Measurements from ENCODE around the gene TMEM131. TPM values are rescaled to one million over a fixed set of nuclear protein-coding genes. Genes with fewer than 3 reads are reported as not detected.

Gene TMEM131
- polyA plus RNA-seq, 10 donors, result 37.2 to 58.2 (median 44.1) TPM

DNA sequence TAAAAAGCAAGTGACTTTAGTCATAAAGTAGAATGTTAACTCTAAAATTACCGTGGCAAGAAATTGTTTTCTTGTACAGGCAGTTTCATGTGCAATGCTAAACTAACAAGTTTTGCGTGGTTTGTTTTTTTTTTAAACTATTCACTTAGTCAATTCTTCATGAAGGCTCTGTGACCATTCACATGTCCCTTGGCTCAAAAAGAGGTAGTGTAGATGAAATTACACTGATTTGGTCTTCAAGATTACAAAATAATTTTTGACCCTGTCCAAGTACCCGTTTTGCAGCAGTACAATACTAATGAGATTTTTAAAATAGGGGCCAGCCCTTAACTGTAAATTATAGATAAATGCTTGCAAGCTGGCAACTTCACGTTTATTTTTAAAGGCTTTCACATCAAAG lies 1.3 kb downstream of the TMEM131 start:
- DNase-seq, result no peak

DNA sequence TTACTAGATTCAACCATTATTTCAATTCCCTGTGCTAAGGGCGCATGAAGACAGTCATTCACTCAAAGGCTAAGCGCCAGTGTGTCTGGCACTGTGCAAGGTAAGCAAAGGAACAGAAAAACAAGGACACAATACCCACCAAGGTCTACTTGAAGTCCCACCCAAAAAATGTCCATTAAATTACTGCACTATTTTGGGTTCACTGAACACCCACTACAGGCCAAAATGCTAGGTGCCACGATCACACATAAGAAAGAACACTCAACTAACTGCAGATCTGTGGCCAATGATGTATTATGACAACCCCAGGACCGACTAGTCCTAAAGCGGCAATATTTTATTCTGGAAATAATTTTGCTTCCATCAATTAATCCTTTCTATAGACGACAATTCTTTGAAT lies 1.8 kb downstream of the TMEM131 start:
- peak in 1 of 3 donors; percentile 11 for DNase-seq

DNA sequence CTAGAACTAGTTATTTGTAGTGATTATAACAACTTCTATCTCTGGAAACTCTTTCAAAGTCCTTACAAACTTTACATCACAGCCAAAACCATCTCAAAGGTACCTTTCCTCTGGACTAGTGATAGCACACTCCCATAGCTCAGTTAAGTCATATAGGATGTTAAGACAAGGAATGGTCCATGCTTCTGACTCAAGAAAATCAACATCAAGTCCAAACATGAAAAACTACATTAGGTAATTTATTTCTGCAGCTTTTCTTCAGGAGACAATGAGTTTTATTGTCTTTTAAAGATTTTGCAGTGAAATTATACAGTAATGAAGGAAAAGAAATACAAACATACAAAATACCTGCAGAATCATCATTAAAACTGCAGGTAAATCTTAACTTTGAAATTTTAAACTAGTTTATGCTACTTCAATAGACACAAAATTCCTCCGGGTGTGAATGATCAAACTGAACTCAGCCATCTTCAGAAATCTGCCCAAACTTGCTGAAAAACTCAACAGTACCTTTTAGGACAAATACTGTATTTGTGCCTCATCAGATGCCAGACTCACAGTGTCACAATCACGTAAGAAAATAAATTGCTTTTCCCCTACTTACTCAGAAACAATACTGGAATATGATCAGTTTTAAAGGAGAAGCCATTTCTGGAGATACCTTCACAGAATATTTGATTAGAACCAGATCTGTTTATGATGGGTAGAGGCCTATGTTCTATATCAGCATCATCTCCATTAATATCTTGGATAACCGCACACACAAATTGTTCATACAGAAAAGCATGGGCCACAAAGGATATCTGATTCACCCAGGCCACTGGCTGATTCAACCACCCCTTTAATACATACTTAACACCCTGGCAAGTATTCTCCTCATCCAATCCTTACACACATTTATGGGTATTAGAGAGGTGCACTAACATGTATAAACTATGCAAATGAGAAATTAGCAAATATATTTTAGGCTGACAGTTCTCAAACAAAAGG lies 2.6 kb downstream of the TMEM131 start:
- no peak for DNase-seq

DNA sequence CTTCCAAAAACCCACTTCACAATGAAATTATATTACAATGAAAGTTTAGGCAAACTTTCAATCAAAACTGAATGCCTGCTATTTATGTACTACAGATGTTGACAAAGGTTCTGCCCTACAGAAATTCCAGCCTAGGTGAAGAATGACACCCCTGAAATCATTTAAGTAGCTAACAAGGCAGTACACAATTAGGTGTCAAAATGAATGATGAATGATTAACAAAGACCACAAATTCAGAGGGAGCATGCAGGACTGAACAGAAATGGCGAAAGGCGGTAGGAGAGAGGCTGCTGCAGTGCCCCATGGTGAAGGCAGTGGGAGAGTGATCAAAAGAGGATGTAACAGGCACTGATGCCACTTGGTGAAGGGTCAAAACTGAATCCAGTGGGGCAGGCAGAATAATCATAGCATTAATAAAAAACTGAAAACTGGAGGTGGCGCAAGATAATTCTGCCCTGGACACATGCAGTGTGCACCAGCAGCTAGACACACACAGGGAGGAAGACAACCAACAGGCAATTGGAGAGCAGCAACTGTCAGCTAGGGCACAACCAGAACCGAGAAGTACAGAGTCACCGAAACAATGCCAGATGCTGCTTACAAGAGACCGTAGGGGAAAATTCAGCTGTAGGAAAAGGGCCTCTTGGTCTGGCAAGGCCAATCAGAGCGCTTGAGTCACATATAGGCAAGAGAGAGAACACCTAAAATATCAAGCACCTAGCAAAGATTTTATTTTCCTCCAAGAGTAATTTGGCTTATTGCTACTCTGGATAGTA lies 4.5 kb downstream of the TMEM131 start:
- DNase-seq, result no peak

DNA sequence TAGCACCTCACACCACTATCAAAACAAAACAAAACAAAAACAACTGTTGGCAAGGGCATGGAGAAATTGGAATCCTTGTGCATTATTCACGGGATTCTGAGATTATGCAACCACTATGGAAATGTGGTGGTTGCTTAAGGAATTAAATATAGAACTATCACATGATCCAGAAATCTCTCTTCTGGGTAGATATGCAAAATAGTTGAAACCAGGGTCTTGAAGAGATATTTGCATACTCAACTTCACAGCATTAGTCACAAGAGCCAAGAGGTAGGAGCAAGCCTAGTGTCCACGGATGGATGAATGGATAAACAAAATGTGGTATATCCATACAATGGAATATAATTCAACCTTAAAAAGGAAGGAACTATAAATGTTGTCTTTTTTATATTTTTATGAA lies 7.0 kb downstream of the TMEM131 start:
- DNase-seq, result no peak

DNA sequence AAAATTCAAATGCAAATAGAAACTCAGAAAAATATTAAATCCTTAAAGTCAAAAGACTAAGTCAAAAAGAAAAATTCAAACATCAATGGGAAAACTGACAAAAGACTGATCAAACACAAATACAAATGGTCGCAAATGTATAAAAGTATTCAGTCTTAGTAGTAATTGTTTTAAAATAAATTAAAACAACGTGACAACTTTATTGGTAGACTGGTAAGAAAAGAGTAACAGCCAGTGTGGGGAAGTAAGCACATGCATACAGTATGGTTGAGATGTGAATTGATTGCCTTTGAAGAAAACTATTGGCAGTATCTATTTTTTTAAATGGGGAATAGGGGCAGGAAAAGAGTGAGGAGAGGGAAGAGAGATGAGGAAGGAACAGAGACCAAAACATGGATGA lies 9.8 kb downstream of the TMEM131 start:
- DNase-seq, result no peak

DNA sequence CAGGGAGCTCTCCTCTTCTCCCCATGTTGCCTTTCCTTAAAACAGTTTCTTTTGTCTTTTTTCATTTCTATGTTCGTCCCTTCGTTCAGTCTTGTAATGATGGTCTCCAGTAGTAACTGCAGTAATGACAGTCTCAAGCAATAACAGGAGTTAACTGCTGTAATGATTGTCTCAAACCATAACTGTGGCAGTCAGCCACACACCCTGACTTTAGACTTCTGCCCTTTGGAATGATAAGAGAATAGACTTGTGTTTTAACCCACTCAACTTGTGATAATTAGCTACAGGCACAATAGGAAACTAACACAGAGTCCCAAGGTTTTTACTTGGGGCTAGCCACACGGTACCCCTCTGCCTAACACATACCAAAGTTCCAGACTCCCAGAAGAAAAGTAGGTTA lies 12.1 kb downstream of the TMEM131 start:
- no peak for DNase-seq

DNA sequence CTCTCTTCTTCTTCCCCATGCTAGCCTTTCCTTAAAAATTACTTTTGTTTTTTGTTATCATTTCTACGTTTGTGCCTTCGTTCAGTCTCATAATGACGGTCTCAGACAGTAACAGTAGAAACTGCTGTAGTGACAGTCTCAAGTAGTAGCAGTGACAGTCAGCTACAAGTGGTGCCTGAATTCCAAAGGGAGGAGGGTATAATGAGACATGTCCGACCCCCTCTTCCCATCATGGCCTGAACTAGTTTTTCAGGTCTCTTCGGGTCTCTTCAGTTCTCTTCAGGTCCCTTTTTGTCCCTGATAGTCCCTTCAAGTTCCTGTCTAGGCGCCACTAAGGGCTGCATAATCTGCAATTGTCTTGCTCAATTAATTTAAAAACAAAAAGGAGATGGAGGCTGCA lies 12.6 kb downstream of the TMEM131 start:
- DNase-seq, result no peak

DNA sequence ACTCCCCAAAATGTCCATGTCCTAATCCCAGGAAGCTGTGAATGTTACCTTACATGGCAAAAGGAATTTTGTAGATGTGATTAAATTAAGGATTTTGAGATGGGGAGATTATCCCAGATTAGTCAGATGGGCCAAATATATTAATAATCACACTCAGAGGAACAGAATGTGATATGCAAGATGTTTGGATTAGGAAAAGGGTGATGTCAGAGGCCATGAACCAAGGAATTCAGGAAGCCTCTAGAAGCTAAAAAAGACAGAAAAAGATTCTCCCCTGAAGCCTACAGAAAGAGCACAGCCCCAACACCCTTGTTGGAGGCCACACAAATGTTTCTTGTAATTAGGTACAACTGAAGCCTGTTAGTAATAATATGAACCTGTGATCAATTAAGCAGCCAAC lies 13.1 kb downstream of the TMEM131 start:
- no peak for DNase-seq

DNA sequence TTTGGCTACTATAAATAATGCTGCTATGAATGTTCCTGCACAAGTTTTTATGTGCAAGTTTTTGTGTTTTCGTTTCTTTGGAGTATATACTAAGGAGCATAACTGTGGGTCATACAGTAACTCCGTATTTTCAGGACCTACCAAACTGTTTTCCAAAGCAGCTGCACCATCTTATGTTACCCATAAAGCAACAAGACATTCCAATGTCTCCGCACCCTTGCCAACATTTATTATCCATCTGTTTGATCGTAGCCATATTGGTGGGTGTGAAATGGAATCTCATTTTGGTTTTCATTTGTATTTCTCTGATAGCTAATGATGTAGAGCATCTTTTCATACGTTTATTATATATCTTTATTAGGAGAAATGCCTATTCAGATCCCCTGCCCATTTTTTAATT lies 13.8 kb downstream of the TMEM131 start:
- DNase-seq, result no peak

DNA sequence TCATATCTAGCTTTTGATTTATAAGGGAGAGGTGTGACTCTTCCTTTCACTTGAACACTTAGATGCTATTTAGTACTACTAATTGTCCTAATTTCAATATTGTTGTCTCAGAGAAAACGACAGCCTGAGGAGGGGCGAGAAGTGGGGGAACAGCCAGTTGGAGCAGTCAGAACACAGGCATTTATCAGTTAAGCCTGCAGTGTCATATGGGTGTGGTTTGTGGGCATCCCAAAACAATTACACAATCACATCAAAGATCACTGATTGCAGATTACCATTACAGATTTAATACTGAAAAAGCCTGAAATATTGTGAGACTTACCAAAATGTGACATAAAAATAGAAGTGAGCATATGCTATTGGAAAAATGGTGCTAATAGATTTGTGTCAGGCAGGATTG lies 15.8 kb downstream of the TMEM131 start:
- DNase-seq, result no peak

DNA sequence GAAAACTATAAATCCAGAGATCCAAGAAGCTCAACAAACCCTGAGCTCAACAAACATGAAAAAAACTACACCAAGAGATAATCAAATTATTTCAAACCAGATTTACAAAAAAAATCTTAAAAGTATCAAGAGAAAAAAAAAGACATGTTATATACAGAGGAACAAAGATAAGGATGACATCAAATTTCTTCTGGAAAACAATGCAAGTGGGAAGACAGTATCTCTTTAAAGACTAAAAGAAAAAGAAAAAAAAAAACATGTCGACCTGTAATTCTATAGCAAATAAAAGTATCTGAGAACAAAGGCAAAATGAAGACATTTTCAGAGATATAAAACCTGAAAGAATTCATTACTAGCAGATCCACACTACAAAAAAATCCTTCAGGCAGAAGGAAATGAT lies 21.3 kb downstream of the TMEM131 start:
- DNase-seq, result no peak

DNA sequence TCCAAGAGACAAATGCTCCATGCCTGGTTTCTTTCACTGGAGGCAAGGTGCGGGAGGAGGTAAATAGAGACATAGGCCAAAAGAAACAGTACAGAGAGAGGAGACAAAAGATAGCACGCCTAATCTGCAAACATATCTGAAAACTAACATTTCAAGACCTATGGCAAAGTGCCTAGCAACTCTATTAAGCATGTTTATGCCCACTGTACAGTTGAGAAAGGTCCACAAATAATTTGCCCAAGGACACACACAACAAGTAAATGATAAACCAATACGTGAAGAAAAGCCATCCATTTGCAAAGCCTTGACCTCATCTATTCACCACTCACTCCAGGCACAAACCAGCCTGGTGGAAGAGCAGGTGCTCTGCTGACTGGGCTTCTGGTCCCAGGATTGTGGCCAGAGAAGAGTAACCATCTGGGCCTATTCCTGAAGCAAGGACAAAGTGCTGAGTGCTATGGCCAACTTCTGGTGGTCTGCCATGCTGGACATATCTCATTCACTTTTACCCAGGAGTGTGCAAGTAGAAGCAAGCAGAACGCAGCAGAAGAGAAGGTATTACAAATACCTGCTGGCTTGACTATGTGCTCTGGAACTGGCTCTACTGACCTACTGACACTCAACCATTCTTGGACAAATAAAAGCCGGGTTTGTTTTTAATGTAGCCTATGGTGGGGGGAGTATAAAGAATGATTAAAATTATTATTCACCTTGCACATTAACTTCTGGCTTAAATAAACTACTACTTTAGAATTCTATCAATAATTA lies 25.3 kb downstream of the TMEM131 start:
- DNase-seq, result no peak

DNA sequence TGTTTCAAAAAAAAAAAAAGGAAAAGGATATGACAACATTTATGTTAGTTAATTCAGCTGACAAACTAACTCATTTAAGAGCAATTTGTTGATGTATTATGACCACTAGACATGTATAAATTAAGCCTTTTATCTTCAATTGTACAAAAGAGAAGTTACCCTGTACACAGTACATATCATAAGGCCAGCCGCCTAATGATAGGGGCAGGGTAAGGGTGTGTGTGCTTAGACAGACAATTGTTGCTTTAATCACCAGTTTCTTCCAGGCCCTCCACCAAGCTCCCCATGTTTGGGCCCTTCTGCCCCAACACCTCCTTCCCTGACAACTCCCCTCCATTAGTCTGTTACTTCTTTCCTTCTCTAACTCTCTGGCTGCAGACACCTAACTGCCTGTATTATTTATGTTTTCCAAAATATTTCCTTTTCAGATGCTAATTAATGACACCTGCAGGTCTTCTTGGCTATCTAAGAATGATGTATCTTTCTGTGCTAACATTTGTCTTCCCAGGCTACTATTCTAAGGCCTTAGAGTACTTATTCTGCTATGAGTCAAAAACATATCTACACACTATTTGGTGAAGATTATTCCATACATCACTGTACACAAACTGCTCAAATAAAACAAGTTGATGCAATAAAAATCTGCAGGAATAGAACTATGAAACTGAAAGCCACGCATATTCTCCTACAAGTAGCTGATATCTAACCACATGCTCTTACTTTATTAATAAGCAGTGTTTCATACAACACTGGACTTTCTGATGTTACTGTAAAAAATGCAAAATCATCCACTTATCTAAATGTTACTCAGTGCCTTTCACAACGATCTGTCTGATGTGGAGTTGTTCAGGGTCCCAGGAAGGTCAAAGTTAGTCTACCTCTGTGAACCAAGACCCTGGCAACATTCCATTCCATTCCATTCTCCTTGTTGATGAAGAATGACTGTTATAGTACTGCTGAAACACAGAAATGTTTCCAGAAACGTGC lies 26.4 kb downstream of the TMEM131 start:
- DNase-seq, result peak in 1 of 3 donors; percentile 23

DNA sequence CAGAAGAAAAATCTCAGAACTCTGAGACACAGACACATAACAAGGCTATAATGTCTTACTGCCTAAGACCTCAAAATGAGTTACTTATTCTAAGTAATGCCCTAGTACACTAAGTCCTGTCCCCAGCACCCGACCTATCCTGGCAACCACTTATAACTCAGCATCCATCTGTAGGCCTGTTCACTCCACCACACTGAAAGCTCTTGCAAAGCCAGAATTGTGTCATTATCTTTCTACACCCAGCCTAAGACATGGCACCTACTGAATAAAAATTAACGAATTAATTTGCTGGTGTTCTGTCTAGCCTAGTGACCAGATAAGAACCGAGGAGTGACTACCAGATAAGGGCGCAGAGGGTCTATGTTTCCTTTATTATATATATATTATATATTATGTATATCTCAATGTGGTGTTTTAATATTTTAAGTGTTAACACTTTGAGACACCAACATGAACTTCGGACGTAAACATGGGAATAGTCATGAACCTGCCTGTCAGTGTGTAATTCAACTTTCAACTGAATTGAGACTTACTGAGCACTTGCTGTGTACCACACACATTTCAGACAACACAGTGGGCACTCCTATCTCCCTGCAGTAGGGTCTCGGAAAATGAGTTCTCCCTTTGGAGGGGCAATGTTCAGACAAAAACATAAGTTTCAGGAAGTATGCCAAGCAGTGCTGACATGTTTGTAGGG lies 27.7 kb downstream of the TMEM131 start:
- no peak for DNase-seq

DNA sequence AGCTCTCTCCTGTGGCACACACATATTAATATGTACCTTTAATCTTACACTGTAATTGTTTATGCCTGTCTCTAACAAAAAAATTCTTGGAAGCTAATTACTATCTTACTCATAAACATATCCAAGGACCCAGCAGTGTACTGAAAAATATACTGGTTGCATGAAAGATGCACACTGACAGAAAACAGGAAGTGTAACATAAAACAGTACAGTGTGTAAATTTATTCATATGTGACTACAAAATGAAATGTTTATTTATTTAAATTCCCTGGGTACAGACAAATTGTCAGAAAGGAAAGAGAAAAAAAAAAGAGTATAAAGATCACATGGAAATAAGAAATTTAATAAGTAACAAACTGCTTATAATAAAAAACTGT lies 28.5 kb downstream of the TMEM131 start:
- DNase-seq, result no peak

DNA sequence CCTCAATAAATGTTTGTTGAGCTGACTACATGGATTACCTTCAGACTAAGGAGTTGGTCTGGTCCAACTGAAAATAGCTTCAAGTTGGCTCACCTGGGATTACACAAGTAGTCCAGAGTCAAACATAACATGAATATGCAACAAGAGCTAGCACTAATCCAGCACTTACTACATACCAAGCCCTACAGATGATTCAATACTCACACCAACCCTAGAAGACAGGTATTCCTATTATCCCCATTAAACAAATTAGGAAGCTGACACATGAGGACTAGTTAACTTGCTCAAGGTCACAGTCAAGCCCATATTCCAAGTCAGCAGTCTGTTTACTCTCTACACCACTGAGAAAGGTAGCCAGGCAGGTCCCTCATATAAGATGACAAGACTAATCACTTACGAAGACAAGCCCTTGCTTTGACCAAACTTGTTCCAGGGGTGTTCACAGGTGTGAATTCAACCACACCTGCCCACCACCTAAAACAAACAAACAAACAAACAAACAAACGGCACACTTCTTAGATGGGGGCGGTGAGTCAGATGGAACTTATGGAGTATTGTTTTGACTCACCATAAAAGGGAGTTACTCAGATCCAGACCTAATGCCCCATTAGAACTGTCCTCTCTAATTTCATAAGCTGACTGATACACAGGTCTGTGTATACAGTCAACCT lies 29.1 kb downstream of the TMEM131 start:
- DNase-seq, result no peak

DNA sequence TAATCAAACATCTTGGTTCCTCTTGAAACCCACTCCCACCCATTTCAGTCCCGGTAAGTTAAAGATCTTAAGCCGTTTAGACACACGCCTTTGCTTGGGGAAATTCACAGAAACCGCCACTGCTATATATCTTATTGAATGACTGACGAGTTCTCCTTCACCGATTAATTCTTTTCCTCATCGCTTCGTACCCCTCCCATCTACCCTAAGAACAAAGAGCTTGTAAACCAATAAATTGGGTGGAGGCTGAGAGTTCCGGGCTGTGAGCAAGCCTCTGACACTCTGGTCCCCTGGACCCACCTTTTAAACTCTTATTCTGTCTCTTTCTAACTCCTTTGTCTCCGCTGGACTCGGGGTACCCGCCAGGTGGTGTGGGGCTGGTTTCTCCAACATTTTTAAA lies 30.6 kb downstream of the TMEM131 start:
- no peak for DNase-seq

DNA sequence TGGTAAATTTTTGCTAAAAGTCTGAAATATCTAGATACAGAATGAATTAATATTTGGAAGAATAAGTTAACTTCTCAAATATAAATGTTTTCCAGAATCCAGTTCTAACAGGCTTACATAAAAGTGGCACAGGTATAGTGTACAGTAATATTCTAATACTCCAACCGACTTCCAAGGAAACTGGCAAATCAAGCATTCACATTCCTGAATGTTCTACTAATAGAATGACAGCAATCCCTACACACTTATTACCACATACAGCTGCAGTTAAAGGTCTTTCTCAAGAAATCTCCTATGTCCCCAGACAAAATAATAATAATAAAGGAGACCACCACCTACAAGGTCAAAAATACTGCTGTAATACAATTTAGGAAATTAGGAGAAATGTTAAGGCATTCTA lies 31.9 kb downstream of the TMEM131 start:
- DNase-seq, result no peak

DNA sequence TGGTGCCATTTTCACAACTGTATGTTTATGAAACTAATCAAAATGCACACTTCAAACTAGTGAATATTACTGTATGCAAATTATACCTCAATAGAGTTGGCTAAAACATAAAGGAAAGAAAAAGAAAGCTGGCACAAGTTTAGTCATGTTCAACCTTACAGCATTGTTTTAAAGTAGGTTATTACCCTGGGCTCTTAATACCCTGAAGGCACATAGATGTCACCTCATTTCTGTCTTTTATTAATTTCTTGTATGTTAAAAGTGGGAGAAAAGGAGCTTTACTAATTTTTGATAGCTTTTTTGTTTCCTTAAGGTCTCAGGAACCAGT lies 32.7 kb downstream of the TMEM131 start:
- no peak for DNase-seq

Data from muscle of back (tissue), 11 donors.